ENCODE data around the gene LRP8. TPM values are rescaled to one million over a fixed set of nuclear protein-coding genes. Genes with fewer than 3 reads are reported as not detected.

LRP8 gene
- total and polyA plus RNA-seq, 4 donors: 0.15 to 0.75 (median 0.29) TPM

- no peaks in the 10 kb centered on the region for H3K36me3 ChIP-seq (ENCODE audit: control insufficient read depth in 4 of 4, insufficient read depth in 3 of 4, low read depth in 1 of 4, low read length in 3 of 4)
- WGBS: 98% methylated on average over 2 of the region's 2 CpGs
- no peak overlapping the region for H3K4me3 ChIP-seq (ENCODE audit: low read depth in 1 of 3, low read length in 3 of 3)
- H3K9me3 ChIP-seq (ENCODE audit: control insufficient read depth in 4 of 4, low read length in 3 of 4): no peaks in the 10 kb centered on the region
- TF ChIP-seq JUND (IDR thresholded peaks at IDR 0.05) (no peak), FOXA2 (IDR thresholded peaks at IDR 0.05) (no peak), RAD21 (IDR thresholded peaks at IDR 0.05) (no peak), CTCF (IDR thresholded peaks at IDR 0.05; ENCODE audit: low read depth, low read length, missing input control) (no peak)
- TF ChIP-seq, protein P1, sequence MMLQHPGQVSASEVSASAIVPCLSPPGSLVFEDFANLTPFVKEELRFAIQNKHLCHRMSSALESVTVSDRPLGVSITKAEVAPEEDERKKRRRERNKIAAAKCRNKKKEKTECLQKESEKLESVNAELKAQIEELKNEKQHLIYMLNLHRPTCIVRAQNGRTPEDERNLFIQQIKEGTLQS (IDR thresholded peaks at IDR 0.05): no peak
- H3K4me1 ChIP-seq (ENCODE audit: control insufficient read depth in 4 of 4, insufficient read depth in 4 of 4, low read length in 3 of 4): no peaks in the 10 kb centered on the region
- H3K27ac ChIP-seq (ENCODE audit: low read depth in 1 of 2, low read length in 2 of 2): no peak overlapping the region
- peaks cover 0 to 4% (median 0%) of the 10 kb centered on the region in 4 donors for H3K27me3 ChIP-seq (ENCODE audit: control insufficient read depth in 4 of 4, insufficient read depth in 4 of 4, low read length in 3 of 4)
- no peak overlapping the region for H3K9ac ChIP-seq (ENCODE audit: low read depth in 1 of 2, low read length in 2 of 2)
- no peak for DNase-seq (ENCODE audit: low spot score)
Observed at GRCh38 chr1:53291574-53291973, 36.3 kb downstream of the LRP8 start.

GRCh38 chr1:53288790-53289429 lies 39.0 kb downstream of the LRP8 start:
- Histone ChIP-seq H3K4me3 (ENCODE audit: low read depth in 1 of 3, low read length in 3 of 3) (no peak overlapping the region), H3K27ac (ENCODE audit: low read depth in 1 of 2, low read length in 2 of 2) (no peak overlapping the region), H3K4me1 (ENCODE audit: control insufficient read depth in 4 of 4, insufficient read depth in 4 of 4, low read length in 3 of 4) (no peaks in the 10 kb centered on the region), H3K9ac (ENCODE audit: low read depth in 1 of 2, low read length in 2 of 2) (no peak overlapping the region), H3K9me3 (ENCODE audit: control insufficient read depth in 4 of 4, low read length in 3 of 4) (no peaks in the 10 kb centered on the region), H3K27me3 (ENCODE audit: control insufficient read depth in 4 of 4, insufficient read depth in 4 of 4, low read length in 3 of 4) (peaks cover 0 to 4% (median 0%) of the 10 kb centered on the region in 4 donors), H3K36me3 (ENCODE audit: control insufficient read depth in 4 of 4, insufficient read depth in 3 of 4, low read depth in 1 of 4, low read length in 3 of 4) (no peaks in the 10 kb centered on the region)
- no peak for DNase-seq (ENCODE audit: low spot score)
- TF ChIP-seq NR2F2 (IDR thresholded peaks at IDR 0.05) (no peak), RXRA (IDR thresholded peaks at IDR 0.05) (no peak), RAD21 (IDR thresholded peaks at IDR 0.05) (no peak), JUND (IDR thresholded peaks at IDR 0.05) (no peak), CTCF (IDR thresholded peaks at IDR 0.05; ENCODE audit: low read depth, low read length, missing input control) (no peak), FOXA1 (IDR thresholded peaks at IDR 0.05) (no peak), HNF4G (IDR thresholded peaks at IDR 0.05) (no peak), GABPA (IDR thresholded peaks at IDR 0.05 in 1 of 2, conservative IDR thresholded peaks at IDR 0.05 in 1 of 2) (no peak), EGR1 (IDR thresholded peaks at IDR 0.05; ENCODE audit: low read depth in 2 of 2) (no peak), MAX (IDR thresholded peaks at IDR 0.05) (no peak), HNF4A (conservative IDR thresholded peaks at IDR 0.05) (no peak), FOXA2 (IDR thresholded peaks at IDR 0.05) (no peak), REST (IDR thresholded peaks at IDR 0.05) (no peak), SP1 (IDR thresholded peaks at IDR 0.05) (no peak), TAF1 (conservative IDR thresholded peaks at IDR 0.05) (no peak), YY1 (IDR thresholded peaks at IDR 0.05) (no peak)
- TF ChIP-seq, protein P1 (IDR thresholded peaks at IDR 0.05): no peak
- TF ChIP-seq, protein P2, sequence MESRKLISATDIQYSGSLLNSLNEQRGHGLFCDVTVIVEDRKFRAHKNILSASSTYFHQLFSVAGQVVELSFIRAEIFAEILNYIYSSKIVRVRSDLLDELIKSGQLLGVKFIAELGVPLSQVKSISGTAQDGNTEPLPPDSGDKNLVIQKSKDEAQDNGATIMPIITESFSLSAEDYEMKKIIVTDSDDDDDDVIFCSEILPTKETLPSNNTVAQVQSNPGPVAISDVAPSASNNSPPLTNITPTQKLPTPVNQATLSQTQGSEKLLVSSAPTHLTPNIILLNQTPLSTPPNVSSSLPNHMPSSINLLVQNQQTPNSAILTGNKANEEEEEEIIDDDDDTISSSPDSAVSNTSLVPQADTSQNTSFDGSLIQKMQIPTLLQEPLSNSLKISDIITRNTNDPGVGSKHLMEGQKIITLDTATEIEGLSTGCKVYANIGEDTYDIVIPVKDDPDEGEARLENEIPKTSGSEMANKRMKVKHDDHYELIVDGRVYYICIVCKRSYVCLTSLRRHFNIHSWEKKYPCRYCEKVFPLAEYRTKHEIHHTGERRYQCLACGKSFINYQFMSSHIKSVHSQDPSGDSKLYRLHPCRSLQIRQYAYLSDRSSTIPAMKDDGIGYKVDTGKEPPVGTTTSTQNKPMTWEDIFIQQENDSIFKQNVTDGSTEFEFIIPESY (IDR thresholded peaks at IDR 0.05): no peak
- 84% methylated on average over 7 of the region's 7 CpGs for WGBS
